Endothelial cell (in vitro differentiated cells): Measurements from ENCODE around the gene PABPN1L. TPM values are rescaled to one million over a fixed set of nuclear protein-coding genes. Genes with fewer than 3 reads are reported as not detected.
A peak's percentile ranks its signal among the peaks of the same experiment; 100 is the strongest.

Experiments
- DNase-seq: peaks from one replicate; pipeline ENCODE4 v3.0.0; 2021; ENCODE audit warnings: low spot score
- H3K27ac Mint-ChIP-seq: one replicate; pipeline ENCODE4 v1.8.0; 2021; ENCODE audit warnings: mixed read lengths, inconsistent platforms; ENCODE audit not compliant: unreplicated experiment
- H3K27me3 Mint-ChIP-seq: one replicate; pipeline ENCODE4 v1.8.0; 2021; ENCODE audit warnings: mild to moderate bottlenecking, moderate library complexity, mixed read lengths, inconsistent platforms; ENCODE audit not compliant: unreplicated experiment
- H3K36me3 Mint-ChIP-seq: one replicate; pipeline ENCODE4 v1.8.0; 2021; ENCODE audit warnings: mild to moderate bottlenecking, low read depth, mixed read lengths, inconsistent platforms; ENCODE audit not compliant: unreplicated experiment
- H3K4me1 Mint-ChIP-seq: one replicate; pipeline ENCODE4 v1.8.0; 2021; ENCODE audit warnings: mild to moderate bottlenecking, mixed read lengths, inconsistent platforms; ENCODE audit not compliant: unreplicated experiment
- H3K4me3 Mint-ChIP-seq: one replicate; pipeline ENCODE4 v1.8.0; 2021; ENCODE audit warnings: mild to moderate bottlenecking, mixed read lengths, inconsistent platforms; ENCODE audit not compliant: unreplicated experiment
- H3K9me3 Mint-ChIP-seq: one replicate; pipeline ENCODE4 v1.8.0; 2021; ENCODE audit warnings: mixed read lengths, inconsistent platforms; ENCODE audit not compliant: unreplicated experiment
- total RNA-seq: library from RNA; stranded (reverse); fragmentation: NEBNext Ultra II Directional; extraction: Animal tissue kit (Norgen Biotek cat#: 25700); gene quantifications from one replicate; pipeline ENCODE4 v1.2.1, GENCODE V29; 2021; ENCODE audit not compliant: unreplicated experiment
- TF ChIP-seq, protein P1 (sequence below): fragments of 200-600 bp; sonication (generic); IDR thresholded peaks from one replicate; pipeline ENCODE4 v1.5.0; 2021; ENCODE audit warnings: antibody characterized with exemption; ENCODE audit not compliant: unreplicated experiment

Gene PABPN1L
- total RNA-seq, 1 donor from 2014 or later, result not detected

DNA sequence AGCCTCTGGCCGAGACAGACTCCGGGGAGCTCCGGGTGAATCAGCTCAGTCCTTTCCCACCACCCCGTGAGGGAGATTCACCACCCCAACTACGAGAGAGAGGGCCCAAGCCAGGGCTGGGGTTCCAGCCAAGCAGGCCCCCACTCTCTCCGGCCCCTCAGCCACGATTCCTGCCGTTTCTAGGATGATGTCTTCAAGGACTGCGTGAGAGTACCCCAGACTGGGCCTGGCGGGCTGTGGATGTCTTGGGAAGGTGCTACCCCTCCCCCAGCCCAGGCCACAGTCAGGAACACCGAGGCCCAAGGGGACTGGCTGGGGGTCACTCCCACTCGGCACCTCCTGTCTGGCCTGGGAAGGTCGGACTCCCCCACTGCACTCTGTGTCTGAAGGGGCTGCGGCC, 21.6 kb upstream of the PABPN1L start:
- Mint-ChIP-seq H3K4me1 (no peaks in the 10 kb centered on the region), H3K27me3 (peaks cover 14% of the 10 kb centered on the region), H3K36me3 (no peaks in the 10 kb centered on the region), H3K27ac (no peak overlapping the region), H3K9me3 (no peaks in the 10 kb centered on the region), H3K4me3 (no peak overlapping the region)
- peak; percentile 19 for DNase-seq
- TF ChIP-seq, protein P1, sequence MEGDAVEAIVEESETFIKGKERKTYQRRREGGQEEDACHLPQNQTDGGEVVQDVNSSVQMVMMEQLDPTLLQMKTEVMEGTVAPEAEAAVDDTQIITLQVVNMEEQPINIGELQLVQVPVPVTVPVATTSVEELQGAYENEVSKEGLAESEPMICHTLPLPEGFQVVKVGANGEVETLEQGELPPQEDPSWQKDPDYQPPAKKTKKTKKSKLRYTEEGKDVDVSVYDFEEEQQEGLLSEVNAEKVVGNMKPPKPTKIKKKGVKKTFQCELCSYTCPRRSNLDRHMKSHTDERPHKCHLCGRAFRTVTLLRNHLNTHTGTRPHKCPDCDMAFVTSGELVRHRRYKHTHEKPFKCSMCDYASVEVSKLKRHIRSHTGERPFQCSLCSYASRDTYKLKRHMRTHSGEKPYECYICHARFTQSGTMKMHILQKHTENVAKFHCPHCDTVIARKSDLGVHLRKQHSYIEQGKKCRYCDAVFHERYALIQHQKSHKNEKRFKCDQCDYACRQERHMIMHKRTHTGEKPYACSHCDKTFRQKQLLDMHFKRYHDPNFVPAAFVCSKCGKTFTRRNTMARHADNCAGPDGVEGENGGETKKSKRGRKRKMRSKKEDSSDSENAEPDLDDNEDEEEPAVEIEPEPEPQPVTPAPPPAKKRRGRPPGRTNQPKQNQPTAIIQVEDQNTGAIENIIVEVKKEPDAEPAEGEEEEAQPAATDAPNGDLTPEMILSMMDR, result no peak

DNA sequence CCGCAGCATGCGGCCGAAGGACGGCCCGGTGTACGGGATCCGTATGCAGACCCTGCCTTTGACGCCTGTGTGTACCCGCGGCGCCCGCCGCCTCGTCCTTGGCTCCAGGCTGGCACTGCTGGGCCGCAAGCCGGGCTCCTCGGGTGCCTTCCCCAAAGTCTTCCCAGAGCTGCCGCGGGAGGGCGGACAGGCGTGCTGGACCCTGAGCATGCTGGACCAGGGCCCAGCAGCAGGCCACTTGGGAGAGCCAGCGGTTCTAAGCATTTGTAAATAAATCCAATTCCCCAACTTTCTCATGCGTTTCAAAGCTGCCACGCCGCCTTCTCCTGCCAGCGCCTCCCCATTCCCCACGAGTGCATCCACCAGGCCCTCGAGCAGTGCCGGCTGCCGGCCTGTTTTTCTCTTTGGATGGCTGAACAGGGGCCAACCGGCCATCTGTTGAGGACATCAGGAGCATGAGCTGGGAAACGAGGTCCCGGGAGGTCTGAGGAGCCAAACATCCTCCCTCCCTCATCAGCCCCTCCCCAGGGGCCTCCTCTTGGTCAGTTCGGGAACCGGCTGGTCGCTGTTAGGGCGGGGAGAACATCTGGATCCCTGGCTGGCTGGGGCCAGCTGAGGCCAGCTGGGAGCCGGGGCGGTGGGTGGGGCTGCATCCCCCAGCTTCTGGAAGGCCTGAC, 20.5 kb upstream of the PABPN1L start:
- peaks cover 14% of the 10 kb centered on the region for H3K27me3 Mint-ChIP-seq
- no peak overlapping the region for H3K4me3 Mint-ChIP-seq
- H3K36me3 Mint-ChIP-seq, result no peaks in the 10 kb centered on the region
- DNase-seq, result no peak
- no peaks in the 10 kb centered on the region for H3K9me3 Mint-ChIP-seq
- H3K4me1 Mint-ChIP-seq, result no peaks in the 10 kb centered on the region
- no peak overlapping the region for H3K27ac Mint-ChIP-seq
- TF ChIP-seq, protein P1, result no peak

DNA sequence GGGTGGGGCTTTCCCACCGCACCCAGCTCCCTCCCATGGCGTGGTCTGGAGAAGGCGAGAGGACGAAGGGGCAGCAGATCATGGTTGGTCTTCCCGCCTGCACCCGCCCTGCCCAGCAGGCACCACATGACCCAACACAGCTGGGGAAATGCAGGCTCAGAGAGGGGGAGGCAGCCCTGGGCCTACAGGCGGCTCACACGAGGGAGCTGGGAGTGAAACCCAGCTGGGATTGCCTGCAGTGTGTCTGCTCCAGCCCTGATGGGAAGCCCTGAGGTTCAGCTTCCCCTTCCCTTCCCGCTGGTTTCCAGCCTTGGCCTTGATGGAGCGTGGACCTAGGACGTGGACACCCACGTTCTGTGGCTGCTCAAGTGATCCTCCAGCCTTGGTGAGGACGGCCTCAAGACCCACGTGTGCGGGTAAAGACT, 20.0 kb upstream of the PABPN1L start:
- H3K9me3 Mint-ChIP-seq, result no peaks in the 10 kb centered on the region
- no peak for DNase-seq
- no peaks in the 10 kb centered on the region for H3K36me3 Mint-ChIP-seq
- H3K27me3 Mint-ChIP-seq, result peaks cover 11% of the 10 kb centered on the region
- TF ChIP-seq, protein P1, result no peak
- no peaks in the 10 kb centered on the region for H3K4me1 Mint-ChIP-seq
- no peak overlapping the region for H3K27ac Mint-ChIP-seq
- no peak overlapping the region for H3K4me3 Mint-ChIP-seq

DNA sequence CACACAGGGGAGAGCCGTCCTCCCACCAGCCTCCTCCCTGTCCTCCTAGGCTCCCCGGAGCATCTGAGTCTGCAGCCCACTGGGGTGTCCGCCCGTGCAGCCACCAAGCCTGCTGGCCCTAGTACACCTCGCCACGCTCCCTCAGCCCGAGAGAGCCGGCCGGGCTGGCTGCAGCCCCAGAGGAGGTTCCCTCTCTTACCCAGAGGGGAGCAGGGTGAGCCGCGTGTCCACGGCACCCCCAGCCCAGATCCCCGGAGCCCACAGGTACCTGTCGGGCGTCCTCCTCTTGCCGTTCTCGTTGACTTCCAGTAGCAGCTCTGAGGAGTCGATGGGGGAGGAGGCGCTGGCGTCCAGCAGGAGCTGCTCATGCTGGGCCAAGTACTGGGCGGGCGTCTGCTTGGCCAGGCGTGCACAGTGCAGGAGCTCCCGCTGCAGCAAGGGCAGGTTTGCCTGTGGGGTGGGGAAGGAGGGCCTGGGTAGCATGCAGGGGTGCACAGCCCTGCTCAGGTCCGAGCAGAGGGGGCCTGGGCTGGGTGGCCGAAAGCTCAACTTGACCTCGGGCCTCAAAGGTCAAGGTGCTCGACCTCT, 19.3 kb upstream of the PABPN1L start:
- peaks cover 7% of the 10 kb centered on the region for H3K27me3 Mint-ChIP-seq
- H3K4me3 Mint-ChIP-seq, result no peak overlapping the region
- TF ChIP-seq, protein P1, result no peak
- H3K27ac Mint-ChIP-seq, result no peak overlapping the region
- no peaks in the 10 kb centered on the region for H3K4me1 Mint-ChIP-seq
- no peaks in the 10 kb centered on the region for H3K9me3 Mint-ChIP-seq
- no peaks in the 10 kb centered on the region for H3K36me3 Mint-ChIP-seq
- no peak for DNase-seq

DNA sequence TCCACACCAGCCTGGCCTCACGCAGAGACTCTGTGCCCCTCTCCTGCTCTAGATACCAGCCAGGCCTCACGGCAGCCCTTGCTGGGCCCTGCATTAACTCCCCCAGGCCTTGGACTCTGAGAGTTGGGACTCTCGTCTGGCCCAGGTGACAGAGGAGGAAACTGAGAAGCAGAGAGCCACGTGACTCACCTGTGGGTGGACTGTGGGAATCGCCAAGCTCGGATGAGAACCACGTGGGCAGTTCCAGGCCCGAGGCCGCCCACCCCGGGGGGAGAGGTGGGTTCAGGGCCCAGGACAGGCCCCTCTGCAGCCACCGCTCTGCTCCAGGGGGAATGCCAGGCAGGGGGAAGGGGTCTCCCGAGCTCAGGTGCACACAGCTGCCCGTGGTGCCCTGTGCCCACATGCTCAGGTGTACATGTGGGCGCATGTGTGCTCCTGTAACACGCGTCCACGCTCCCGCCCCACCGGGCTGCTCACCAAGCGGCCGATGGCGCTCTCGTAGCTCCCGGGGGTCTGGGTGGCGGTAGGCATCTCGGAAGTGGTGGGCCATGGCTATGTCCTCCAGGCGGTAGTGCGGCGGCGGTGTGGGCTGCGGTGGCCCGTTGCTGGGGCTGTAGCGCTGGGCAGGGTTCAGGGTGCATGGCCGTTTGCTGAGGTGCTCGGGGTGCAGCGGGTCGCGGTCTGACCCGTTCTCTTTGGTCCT, 18.3 kb upstream of the PABPN1L start:
- TF ChIP-seq, protein P1, result no peak
- Mint-ChIP-seq H3K4me1 (no peaks in the 10 kb centered on the region), H3K4me3 (no peak overlapping the region)

More for the DNA sequence above, 18.3 kb upstream of the PABPN1L start:
- Mint-ChIP-seq H3K9me3 (no peaks in the 10 kb centered on the region), H3K27me3 (peaks cover 6% of the 10 kb centered on the region), H3K27ac (no peak overlapping the region), H3K36me3 (no peaks in the 10 kb centered on the region)
- no peak for DNase-seq
